ENCODE results near the gene SPEF2. TPM values are rescaled to one million over a fixed set of nuclear protein-coding genes. Genes with fewer than 3 reads are reported as not detected.

Gene SPEF2
- total and polyA plus RNA-seq, 2 experiments from 2014 or later, result 0.17 to 0.21 TPM

- Histone ChIP-seq H4K20me1 (replicated peaks; ENCODE audit: insufficient read depth) (no peaks in the 10 kb centered on the region), H3K9me2 (ENCODE audit: insufficient read depth) (no peaks in the 10 kb centered on the region), H3K27me3 (ENCODE audit: insufficient read depth) (no peaks in the 10 kb centered on the region), H3K4me2 (no peak overlapping the region), H3F3A (replicated peaks; ENCODE audit: low read depth) (no peaks in the 10 kb centered on the region), H2AFZ (no peak overlapping the region), H3K79me2 (replicated peaks; ENCODE audit: insufficient read depth) (no peaks in the 10 kb centered on the region), H3K4me1 (ENCODE audit: insufficient read depth) (no peaks in the 10 kb centered on the region), H3K4me3 (no peak overlapping the region), H3K36me3 (ENCODE audit: insufficient read depth) (no peaks in the 10 kb centered on the region), H3K27ac (ENCODE audit: low read depth) (no peak overlapping the region)
- H3K27me3 Mint-ChIP-seq (ENCODE audit: insufficient read depth, low read depth, poor library complexity), result no peaks in the 10 kb centered on the region
- no peaks in the 10 kb centered on the region for H3K36me3 Mint-ChIP-seq (ENCODE audit: low read depth)
- no peaks in the 10 kb centered on the region for H3K4me1 Mint-ChIP-seq
- no peak overlapping the region for H3K4me3 Mint-ChIP-seq
- ATAC-seq (no peak), DNase-seq (ENCODE audit: low spot score) (no peak)
- H3K9me3 Mint-ChIP-seq, result no peaks in the 10 kb centered on the region; the same call in 2 of the 3 replicates
- no peak overlapping the region for H3K27ac Mint-ChIP-seq
- TF ChIP-seq ZNF114 (CRISPR knock-in tag; IDR thresholded peaks at IDR 0.05) (no peak), JUNB (IDR thresholded peaks at IDR 0.05; ENCODE audit: unreplicated experiment) (no peak), NANOG (IDR thresholded peaks at IDR 0.05; ENCODE audit: borderline replicate concordance) (no peak), EZH2 (IDR thresholded peaks at IDR 0.05; ENCODE audit: low read depth, unreplicated experiment) (no peak), EZH2phosphoT487 (IDR thresholded peaks at IDR 0.05; ENCODE audit: unreplicated experiment) (no peak), STAT1 (IDR thresholded peaks at IDR 0.05; ENCODE audit: unreplicated experiment) (no peak), ZNF462 (CRISPR knock-in tag; IDR thresholded peaks at IDR 0.05) (no peak), POLR2AphosphoS5 (IDR thresholded peaks at IDR 0.05; ENCODE audit: low read depth) (no peak), ZNF331 (CRISPR knock-in tag; IDR thresholded peaks at IDR 0.05; ENCODE audit: low read depth) (no peak), CREB1 (CRISPR knock-in tag; IDR thresholded peaks at IDR 0.05; ENCODE audit: low read depth) (no peak)
- TF ChIP-seq, protein P1, sequence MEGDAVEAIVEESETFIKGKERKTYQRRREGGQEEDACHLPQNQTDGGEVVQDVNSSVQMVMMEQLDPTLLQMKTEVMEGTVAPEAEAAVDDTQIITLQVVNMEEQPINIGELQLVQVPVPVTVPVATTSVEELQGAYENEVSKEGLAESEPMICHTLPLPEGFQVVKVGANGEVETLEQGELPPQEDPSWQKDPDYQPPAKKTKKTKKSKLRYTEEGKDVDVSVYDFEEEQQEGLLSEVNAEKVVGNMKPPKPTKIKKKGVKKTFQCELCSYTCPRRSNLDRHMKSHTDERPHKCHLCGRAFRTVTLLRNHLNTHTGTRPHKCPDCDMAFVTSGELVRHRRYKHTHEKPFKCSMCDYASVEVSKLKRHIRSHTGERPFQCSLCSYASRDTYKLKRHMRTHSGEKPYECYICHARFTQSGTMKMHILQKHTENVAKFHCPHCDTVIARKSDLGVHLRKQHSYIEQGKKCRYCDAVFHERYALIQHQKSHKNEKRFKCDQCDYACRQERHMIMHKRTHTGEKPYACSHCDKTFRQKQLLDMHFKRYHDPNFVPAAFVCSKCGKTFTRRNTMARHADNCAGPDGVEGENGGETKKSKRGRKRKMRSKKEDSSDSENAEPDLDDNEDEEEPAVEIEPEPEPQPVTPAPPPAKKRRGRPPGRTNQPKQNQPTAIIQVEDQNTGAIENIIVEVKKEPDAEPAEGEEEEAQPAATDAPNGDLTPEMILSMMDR (conservative IDR thresholded peaks at IDR 0.05; ENCODE audit: low read depth in 2 of 2), result no peak
- TF ChIP-seq, protein P2, sequence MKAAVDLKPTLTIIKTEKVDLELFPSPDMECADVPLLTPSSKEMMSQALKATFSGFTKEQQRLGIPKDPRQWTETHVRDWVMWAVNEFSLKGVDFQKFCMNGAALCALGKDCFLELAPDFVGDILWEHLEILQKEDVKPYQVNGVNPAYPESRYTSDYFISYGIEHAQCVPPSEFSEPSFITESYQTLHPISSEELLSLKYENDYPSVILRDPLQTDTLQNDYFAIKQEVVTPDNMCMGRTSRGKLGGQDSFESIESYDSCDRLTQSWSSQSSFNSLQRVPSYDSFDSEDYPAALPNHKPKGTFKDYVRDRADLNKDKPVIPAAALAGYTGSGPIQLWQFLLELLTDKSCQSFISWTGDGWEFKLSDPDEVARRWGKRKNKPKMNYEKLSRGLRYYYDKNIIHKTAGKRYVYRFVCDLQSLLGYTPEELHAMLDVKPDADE (IDR thresholded peaks at IDR 0.05), result no peak
- TF ChIP-seq, protein P3, sequence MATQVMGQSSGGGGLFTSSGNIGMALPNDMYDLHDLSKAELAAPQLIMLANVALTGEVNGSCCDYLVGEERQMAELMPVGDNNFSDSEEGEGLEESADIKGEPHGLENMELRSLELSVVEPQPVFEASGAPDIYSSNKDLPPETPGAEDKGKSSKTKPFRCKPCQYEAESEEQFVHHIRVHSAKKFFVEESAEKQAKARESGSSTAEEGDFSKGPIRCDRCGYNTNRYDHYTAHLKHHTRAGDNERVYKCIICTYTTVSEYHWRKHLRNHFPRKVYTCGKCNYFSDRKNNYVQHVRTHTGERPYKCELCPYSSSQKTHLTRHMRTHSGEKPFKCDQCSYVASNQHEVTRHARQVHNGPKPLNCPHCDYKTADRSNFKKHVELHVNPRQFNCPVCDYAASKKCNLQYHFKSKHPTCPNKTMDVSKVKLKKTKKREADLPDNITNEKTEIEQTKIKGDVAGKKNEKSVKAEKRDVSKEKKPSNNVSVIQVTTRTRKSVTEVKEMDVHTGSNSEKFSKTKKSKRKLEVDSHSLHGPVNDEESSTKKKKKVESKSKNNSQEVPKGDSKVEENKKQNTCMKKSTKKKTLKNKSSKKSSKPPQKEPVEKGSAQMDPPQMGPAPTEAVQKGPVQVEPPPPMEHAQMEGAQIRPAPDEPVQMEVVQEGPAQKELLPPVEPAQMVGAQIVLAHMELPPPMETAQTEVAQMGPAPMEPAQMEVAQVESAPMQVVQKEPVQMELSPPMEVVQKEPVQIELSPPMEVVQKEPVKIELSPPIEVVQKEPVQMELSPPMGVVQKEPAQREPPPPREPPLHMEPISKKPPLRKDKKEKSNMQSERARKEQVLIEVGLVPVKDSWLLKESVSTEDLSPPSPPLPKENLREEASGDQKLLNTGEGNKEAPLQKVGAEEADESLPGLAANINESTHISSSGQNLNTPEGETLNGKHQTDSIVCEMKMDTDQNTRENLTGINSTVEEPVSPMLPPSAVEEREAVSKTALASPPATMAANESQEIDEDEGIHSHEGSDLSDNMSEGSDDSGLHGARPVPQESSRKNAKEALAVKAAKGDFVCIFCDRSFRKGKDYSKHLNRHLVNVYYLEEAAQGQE (IDR thresholded peaks at IDR 0.05; ENCODE audit: unreplicated experiment), result no peak
These were observed 90.0 kb downstream of the SPEF2 start for GRCh38 chr5:35707659-35708058.
